Thyroid gland (tissue), 4 donors: ENCODE results near the gene PTCSC3. TPM values are rescaled to one million over a fixed set of nuclear protein-coding genes. Genes with fewer than 3 reads are reported as not detected.

ENCODE experiments used
- DNase-seq, 2 donors: peaks; one replicate each; pipeline ENCODE4 v3.0.0-alpha.2; 2019
- H3K27ac ChIP-seq, 3 donors: fragments of 200-600 bp; sonication (generic); 1 replicate in 2 of 3; 2 replicates in 1 of 3; pipeline ENCODE4 v1.5.1; 2016 to 2019; ENCODE audit warnings: mild to moderate bottlenecking in 1 of 3, moderate library complexity in 1 of 3
- H3K27me3 ChIP-seq: fragments of 200-600 bp; sonication (generic); one replicate; pipeline ENCODE4 v1.5.1; 2019
- H3K36me3 ChIP-seq, 2 donors: fragments of 200-600 bp; sonication (generic); one replicate each; pipeline ENCODE4 v1.5.1; 2016 to 2019
- H3K4me1 ChIP-seq, 2 donors: fragments of 200-600 bp; sonication (generic); one replicate each; pipeline ENCODE4 v1.5.1; 2017 to 2019
- H3K4me3 ChIP-seq, 3 donors: fragments of 200-600 bp; sonication (generic); replicated peaks in 1 of 3; 1 replicate in 2 of 3; 2 replicates in 1 of 3; pipeline ENCODE4 v1.5.1; 2016; ENCODE audit warnings: mild to moderate bottlenecking in 1 of 3
- H3K9me3 ChIP-seq: fragments of 200-600 bp; sonication (generic); one replicate; pipeline ENCODE4 v1.5.1; 2017
- POLR2A ChIP-seq, 2 donors: fragments of 450-650 bp; IDR thresholded peaks; one replicate each; pipeline ENCODE4 v1.6.1; 2017; ENCODE audit warnings: antibody characterized with exemption in 2 of 2, mild to moderate bottlenecking in 2 of 2, moderate library complexity in 1 of 2
- WGBS, 2 donors: methylation state at CpG; one replicate each; pipeline ENCODE4 v1.1.5; 2017; 5-methylcytosine and 5-hydroxymethylcytosine counted together
- intact Hi-C: fragments of 100-400 bp; cut with DNase I; formaldehyde crosslinking; loops from one replicate; pipeline ENCODE4 v1.15.1; 2023
- total RNA-seq, 4 donors: library from RNA; depleted of rRNA; stranded (reverse); fragments of >200 nt; gene quantifications; one replicate each; pipeline ENCODE4 v1.2.3, GENCODE V29; 2016
- TF ChIP-seq, protein P1 (sequence below), 6 experiments: fragments of 200-600 bp in 3 of 6; fragments of 450-650 bp in 3 of 6; sonication (generic) in 3 of 6; IDR thresholded peaks; one replicate each; pipeline ENCODE4 v1.5.1; 2016 to 2019; ENCODE audit warnings: antibody characterized with exemption in 6 of 6, mild to moderate bottlenecking in 2 of 6, inconsistent platforms in 1 of 6, moderate library complexity in 1 of 6

PTCSC3 gene
- 10 to 100 TPM; 20.6 to 42.0 (median 29.3) TPM for total RNA-seq

DNA sequence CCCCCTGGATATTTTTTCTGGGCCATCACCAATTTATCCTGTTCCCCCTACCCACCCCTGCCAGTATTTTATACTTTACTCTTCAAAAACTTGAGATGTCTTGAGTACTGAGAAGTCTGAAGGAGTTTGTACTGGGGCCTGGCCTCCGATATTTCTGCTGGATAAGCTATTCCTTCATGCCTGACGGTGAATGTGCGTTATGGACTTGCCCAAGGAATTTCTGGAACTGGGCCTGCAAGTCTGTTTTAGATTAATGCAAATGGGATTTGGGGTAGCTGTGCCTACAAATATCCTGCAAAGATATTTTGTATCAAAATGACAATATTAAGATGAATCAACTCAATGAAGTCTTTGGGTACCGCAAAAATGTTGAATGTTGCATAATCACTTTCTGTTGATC is at the start of gene PTCSC3:
PTCSC3 (minus strand) TSS at position 199 of the 400 bp plus-strand sequence.
- Histone ChIP-seq H3K27ac (peak within 1 kb of the TSS; percentile 84 to 92 (median 88)), H3K4me1 (peaks cover 17 to 23% of the 10 kb centered on the region in 2 donors), H3K36me3 (no peaks in the 10 kb centered on the region), H3K9me3 (no peaks in the 10 kb centered on the region), H3K27me3 (no peaks in the 10 kb centered on the region), H3K4me3 (peak within 1 kb of the TSS; percentile 23 to 73 (median 38))
- peak; percentile 71 to 75 for DNase-seq
- intact Hi-C loops = no loop called here
- TF ChIP-seq, protein P1, sequence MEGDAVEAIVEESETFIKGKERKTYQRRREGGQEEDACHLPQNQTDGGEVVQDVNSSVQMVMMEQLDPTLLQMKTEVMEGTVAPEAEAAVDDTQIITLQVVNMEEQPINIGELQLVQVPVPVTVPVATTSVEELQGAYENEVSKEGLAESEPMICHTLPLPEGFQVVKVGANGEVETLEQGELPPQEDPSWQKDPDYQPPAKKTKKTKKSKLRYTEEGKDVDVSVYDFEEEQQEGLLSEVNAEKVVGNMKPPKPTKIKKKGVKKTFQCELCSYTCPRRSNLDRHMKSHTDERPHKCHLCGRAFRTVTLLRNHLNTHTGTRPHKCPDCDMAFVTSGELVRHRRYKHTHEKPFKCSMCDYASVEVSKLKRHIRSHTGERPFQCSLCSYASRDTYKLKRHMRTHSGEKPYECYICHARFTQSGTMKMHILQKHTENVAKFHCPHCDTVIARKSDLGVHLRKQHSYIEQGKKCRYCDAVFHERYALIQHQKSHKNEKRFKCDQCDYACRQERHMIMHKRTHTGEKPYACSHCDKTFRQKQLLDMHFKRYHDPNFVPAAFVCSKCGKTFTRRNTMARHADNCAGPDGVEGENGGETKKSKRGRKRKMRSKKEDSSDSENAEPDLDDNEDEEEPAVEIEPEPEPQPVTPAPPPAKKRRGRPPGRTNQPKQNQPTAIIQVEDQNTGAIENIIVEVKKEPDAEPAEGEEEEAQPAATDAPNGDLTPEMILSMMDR (IDR thresholded peaks at IDR 0.05) = no peak
- TF ChIP-seq POLR2A (IDR thresholded peaks at IDR 0.05) = peak in 1 of 2 donors; percentile 58
- WGBS, 2 donors = 26 to 34% methylated on average over 4 of the region's 4 CpGs

DNA sequence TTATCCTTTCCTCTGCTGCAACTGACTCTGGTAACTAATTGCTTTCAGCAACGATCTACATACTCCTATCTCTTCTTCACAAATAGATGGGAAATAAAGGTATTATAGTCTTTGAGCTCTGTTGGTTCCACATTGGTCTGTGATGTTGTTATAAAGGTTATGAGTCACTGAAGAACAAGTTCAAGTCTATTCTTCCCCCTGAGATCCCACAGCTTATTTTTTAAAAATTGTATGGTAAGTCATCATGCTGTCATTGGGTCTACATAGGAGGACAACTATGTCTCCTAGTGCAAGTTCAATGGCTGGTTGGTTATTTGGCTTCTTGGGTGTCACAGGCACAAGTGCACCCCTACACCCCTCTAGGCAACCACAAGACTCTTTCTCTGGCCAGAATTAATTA is 49.6 kb upstream of the PTCSC3 start:
- intact Hi-C loops = no loop called here
- no peak overlapping the region for H3K27ac ChIP-seq
- WGBS, 2 donors = 75 to 81% methylated on average over 1 of the region's 1 CpG

DNA sequence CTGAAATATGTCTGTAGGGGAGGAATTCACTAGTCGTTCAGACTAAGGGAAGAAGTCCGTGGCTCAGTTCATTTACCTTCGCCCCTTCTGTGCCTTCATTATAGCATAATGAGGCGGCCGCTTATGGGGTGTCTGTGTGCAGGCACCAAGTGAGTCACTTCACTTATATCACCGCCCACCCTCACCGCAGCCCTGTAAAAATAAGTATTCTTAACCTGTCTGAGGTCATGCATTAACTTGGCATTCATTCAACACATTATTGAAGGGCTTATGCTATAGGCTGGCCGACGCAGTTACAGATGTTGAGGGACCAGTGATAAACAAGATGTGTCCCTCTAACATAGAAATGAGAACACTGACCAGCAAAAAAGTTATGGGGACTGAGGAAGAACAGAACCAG is 47.7 kb upstream of the PTCSC3 start:
- WGBS, 2 donors = 81 to 84% methylated on average over 9 of the region's 9 CpGs

More for the DNA sequence above, 49.6 kb upstream of the PTCSC3 start:
- Histone ChIP-seq H3K4me3 (no peak overlapping the region), H3K4me1 (peaks cover 6 to 7% of the 10 kb centered on the region in 2 donors), H3K36me3 (no peaks in the 10 kb centered on the region), H3K27me3 (no peaks in the 10 kb centered on the region), H3K9me3 (no peaks in the 10 kb centered on the region)
- no peak for DNase-seq
- TF ChIP-seq, protein P1 (IDR thresholded peaks at IDR 0.05) = no peak
- TF ChIP-seq POLR2A (IDR thresholded peaks at IDR 0.05) = no peak

DNA sequence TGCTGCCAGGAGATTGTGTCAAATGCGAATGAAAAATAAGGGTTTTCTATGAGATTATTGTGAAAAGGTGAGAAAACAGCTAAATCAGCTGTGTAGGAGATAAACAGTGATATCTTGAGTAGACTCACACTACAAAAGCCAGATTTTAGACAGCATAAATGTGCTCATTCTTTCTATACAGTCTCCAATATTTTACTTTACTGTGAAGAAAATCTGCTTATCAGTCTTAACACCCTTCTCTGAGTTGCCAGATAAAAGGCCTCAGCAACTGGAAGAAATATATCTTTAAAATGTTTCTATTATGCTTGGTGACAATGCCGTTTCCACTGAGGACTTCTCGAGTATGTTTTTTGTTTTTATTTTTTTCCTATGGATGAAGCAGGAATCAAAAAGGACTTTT is 47.0 kb upstream of the PTCSC3 start:
- no peak for DNase-seq
- no peak overlapping the region for H3K27ac ChIP-seq
- no peaks in the 10 kb centered on the region for H3K9me3 ChIP-seq
- H3K4me3 ChIP-seq = no peak overlapping the region
- WGBS, 2 donors = 81 to 85% methylated on average over 3 of the region's 3 CpGs
- TF ChIP-seq, protein P1 (IDR thresholded peaks at IDR 0.05) = no peak
- TF ChIP-seq POLR2A (IDR thresholded peaks at IDR 0.05) = no peak
- no peaks in the 10 kb centered on the region for H3K36me3 ChIP-seq
- peaks cover 6 to 8% of the 10 kb centered on the region in 2 donors for H3K4me1 ChIP-seq
- H3K27me3 ChIP-seq = no peaks in the 10 kb centered on the region
- intact Hi-C loops = no loop called here

More for the DNA sequence above, 47.7 kb upstream of the PTCSC3 start:
- no peak for DNase-seq
- Histone ChIP-seq H3K4me1 (peaks cover 6 to 8% of the 10 kb centered on the region in 2 donors), H3K27me3 (no peaks in the 10 kb centered on the region), H3K9me3 (no peaks in the 10 kb centered on the region), H3K27ac (no peak overlapping the region), H3K36me3 (no peaks in the 10 kb centered on the region), H3K4me3 (no peak overlapping the region)
- intact Hi-C loops = no loop called here
- no peak for TF ChIP-seq POLR2A (IDR thresholded peaks at IDR 0.05)
- TF ChIP-seq, protein P1 (IDR thresholded peaks at IDR 0.05) = no peak

DNA sequence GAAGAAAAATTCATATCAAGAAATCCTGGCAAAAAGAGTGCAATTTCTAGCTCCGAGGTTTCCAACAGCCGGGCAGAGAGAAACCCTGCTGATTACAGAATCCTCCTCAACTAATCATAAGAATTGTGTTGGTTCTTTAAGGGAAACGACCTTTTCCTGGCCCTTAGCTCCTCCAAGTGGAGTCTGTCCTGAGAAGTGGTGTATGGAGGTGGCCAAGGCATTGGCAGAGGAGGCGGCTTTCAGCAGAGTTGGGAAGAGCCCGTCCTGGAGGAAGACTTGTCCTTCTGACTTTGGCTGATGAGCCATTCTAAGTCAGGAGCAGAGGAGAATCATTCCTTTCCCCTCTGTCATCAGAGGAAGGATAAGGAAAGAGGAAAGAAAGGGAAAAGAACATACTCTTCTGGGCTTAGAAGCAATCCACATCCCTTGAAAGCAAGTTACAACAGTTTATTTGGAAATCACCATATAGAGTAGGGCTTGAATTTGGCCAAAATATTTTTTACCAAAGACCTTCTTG is 46.5 kb upstream of the PTCSC3 start:
- H3K4me1 ChIP-seq = peaks cover 6 to 10% of the 10 kb centered on the region in 2 donors
- no peak for DNase-seq
- H3K4me3 ChIP-seq = no peak overlapping the region
- H3K36me3 ChIP-seq = no peaks in the 10 kb centered on the region
- H3K27me3 ChIP-seq = no peaks in the 10 kb centered on the region
- 62 to 77% methylated on average over 5 of the region's 5 CpGs for WGBS, 2 donors
- H3K9me3 ChIP-seq = no peaks in the 10 kb centered on the region
- intact Hi-C loops = no loop called here
- TF ChIP-seq, protein P1 (IDR thresholded peaks at IDR 0.05) = no peak
- TF ChIP-seq POLR2A (IDR thresholded peaks at IDR 0.05) = no peak
- no peak overlapping the region for H3K27ac ChIP-seq
